Ascending aorta (tissue), 2 donors: ENCODE measurements around the gene FH. TPM values are rescaled to one million over a fixed set of nuclear protein-coding genes. Genes with fewer than 3 reads are reported as not detected.

Experiments used
- DNase-seq, 2 donors: peaks; one replicate each; pipeline ENCODE4 v3.0.0-alpha.2; 2019; ENCODE audit warnings: low spot score in 2 of 2
- H3K27ac ChIP-seq, 2 donors: fragments of 200-600 bp; sonication (generic); one replicate each; pipeline ENCODE4 v1.5.1; 2016 to 2017; ENCODE audit warnings: mild to moderate bottlenecking in 1 of 2
- H3K27me3 ChIP-seq: fragments of 200-600 bp; sonication (generic); one replicate; pipeline ENCODE4 v1.5.1; 2017
- H3K36me3 ChIP-seq, 2 donors: fragments of 200-600 bp; sonication (generic); one replicate each; pipeline ENCODE4 v1.5.1; 2016
- H3K4me1 ChIP-seq, 2 donors: fragments of 200-600 bp; sonication (generic); one replicate each; pipeline ENCODE4 v1.5.1; 2016 to 2017; ENCODE audit warnings: mild to moderate bottlenecking in 1 of 2
- H3K4me3 ChIP-seq, 2 donors: fragments of 200-600 bp; sonication (generic); one replicate each; pipeline ENCODE4 v1.5.1; 2016 to 2017; ENCODE audit warnings: mild to moderate bottlenecking in 1 of 2
- H3K9me3 ChIP-seq, 2 donors: fragments of 200-600 bp; sonication (generic); one replicate each; pipeline ENCODE4 v1.5.1; 2016
- CTCF ChIP-seq, 3 experiments: fragments of 200-600 bp in 2 of 3; fragments of 450-650 bp in 1 of 3; sonication (generic) in 2 of 3; IDR thresholded peaks; one replicate each; pipeline ENCODE4 v1.5.1; 2016 to 2019; ENCODE audit warnings: antibody characterized with exemption in 3 of 3, mild to moderate bottlenecking in 1 of 3, moderate library complexity in 1 of 3
- intact Hi-C: fragments of 100-400 bp; cut with DNase I; formaldehyde crosslinking; loops from one replicate; pipeline ENCODE4 v1.15.1; 2023
- total RNA-seq: library from RNA; depleted of rRNA; stranded (reverse); fragments of >200 nt; gene quantifications from one replicate; pipeline ENCODE4 v1.1.0, GENCODE V29; 2016

The FH gene
- total RNA-seq, 1 donor from 2014 or later, result 29.9 TPM

- Histone ChIP-seq H3K9me3 (no peaks in the 10 kb centered on the region), H3K36me3 (peaks cover 38 to 85% of the 10 kb centered on the region in 2 donors), H3K4me3 (no peak overlapping the region), H3K4me1 (no peaks in the 10 kb centered on the region), H3K27me3 (no peaks in the 10 kb centered on the region), H3K27ac (no peak overlapping the region)
- no peak for DNase-seq
- TF ChIP-seq CTCF (IDR thresholded peaks at IDR 0.05), result no peak
- intact Hi-C loops, result no loop called here
Measured at GRCh38 chr1:241499910-241500309, 19.6 kb downstream of the FH start.

GRCh38 chr1:241495741-241496140 lies 23.8 kb downstream of the FH start:
- Histone ChIP-seq H3K9me3 (no peaks in the 10 kb centered on the region), H3K4me3 (no peak overlapping the region), H3K36me3 (peaks cover 21 to 55% of the 10 kb centered on the region in 2 donors), H3K27me3 (no peaks in the 10 kb centered on the region), H3K27ac (no peak overlapping the region), H3K4me1 (no peaks in the 10 kb centered on the region)
- intact Hi-C loops, result no loop called here
- TF ChIP-seq CTCF (IDR thresholded peaks at IDR 0.05), result no peak
- no peak for DNase-seq

GRCh38 chr1:241488739-241489138 lies 30.8 kb downstream of the FH start:
- intact Hi-C loops, result no loop called here
- DNase-seq, result no peak
- H3K4me1 ChIP-seq, result no peaks in the 10 kb centered on the region
- TF ChIP-seq CTCF (IDR thresholded peaks at IDR 0.05), result no peak
- H3K36me3 ChIP-seq, result no peaks in the 10 kb centered on the region
- H3K27me3 ChIP-seq, result no peaks in the 10 kb centered on the region
- H3K9me3 ChIP-seq, result no peaks in the 10 kb centered on the region
- no peak overlapping the region for H3K27ac ChIP-seq
- no peak overlapping the region for H3K4me3 ChIP-seq

- DNase-seq, result no peak
- Histone ChIP-seq H3K4me3 (no peak overlapping the region), H3K27ac (no peak overlapping the region), H3K4me1 (no peaks in the 10 kb centered on the region), H3K9me3 (no peaks in the 10 kb centered on the region), H3K27me3 (no peaks in the 10 kb centered on the region), H3K36me3 (no peaks in the 10 kb centered on the region)
- intact Hi-C loops, result no loop called here
- no peak for TF ChIP-seq CTCF (IDR thresholded peaks at IDR 0.05)
Measured at GRCh38 chr1:241485554-241485992, 34.0 kb downstream of the FH start.

- Histone ChIP-seq H3K27me3 (no peaks in the 10 kb centered on the region), H3K27ac (no peak overlapping the region), H3K4me3 (no peak overlapping the region), H3K4me1 (no peaks in the 10 kb centered on the region), H3K9me3 (no peaks in the 10 kb centered on the region), H3K36me3 (no peaks in the 10 kb centered on the region)
- DNase-seq, result no peak
- intact Hi-C loops, result no loop called here
- TF ChIP-seq CTCF (IDR thresholded peaks at IDR 0.05), result no peak
Measured at GRCh38 chr1:241485145-241485544, 34.4 kb downstream of the FH start.

GRCh38 chr1:241482761-241483250 lies 36.7 kb downstream of the FH start:
- Histone ChIP-seq H3K27me3 (no peaks in the 10 kb centered on the region), H3K36me3 (no peaks in the 10 kb centered on the region), H3K4me3 (no peak overlapping the region), H3K27ac (no peak overlapping the region), H3K9me3 (no peaks in the 10 kb centered on the region), H3K4me1 (no peaks in the 10 kb centered on the region)
- TF ChIP-seq CTCF (IDR thresholded peaks at IDR 0.05), result no peak
- intact Hi-C loops, result no loop called here
- DNase-seq, result no peak
